G401 (cell line): ENCODE results near the gene ERI3. TPM values are rescaled to one million over a fixed set of nuclear protein-coding genes. Genes with fewer than 3 reads are reported as not detected.

Experiments
- DNase-seq: peaks from one replicate; pipeline ENCODE4 v3.0.0-alpha.2; 2015; ENCODE audit warnings: low spot score
- in situ Hi-C: cut with HindIII; loops from 2 replicates; pipeline ENCODE4 v1.10.0; 2016; ENCODE audit warnings: low sequenced_read_pairs, mixed read lengths
- total RNA-seq: library from RNA; depleted of rRNA; stranded (reverse); fragments of >200 nt; shearing (Covaris generic); gene quantifications from 2 replicates; pipeline ENCODE4 v1.2.3, GENCODE V29; 2014

ERI3 gene
- total RNA-seq, 1 experiment from 2014 or later: 135 TPM

DNA sequence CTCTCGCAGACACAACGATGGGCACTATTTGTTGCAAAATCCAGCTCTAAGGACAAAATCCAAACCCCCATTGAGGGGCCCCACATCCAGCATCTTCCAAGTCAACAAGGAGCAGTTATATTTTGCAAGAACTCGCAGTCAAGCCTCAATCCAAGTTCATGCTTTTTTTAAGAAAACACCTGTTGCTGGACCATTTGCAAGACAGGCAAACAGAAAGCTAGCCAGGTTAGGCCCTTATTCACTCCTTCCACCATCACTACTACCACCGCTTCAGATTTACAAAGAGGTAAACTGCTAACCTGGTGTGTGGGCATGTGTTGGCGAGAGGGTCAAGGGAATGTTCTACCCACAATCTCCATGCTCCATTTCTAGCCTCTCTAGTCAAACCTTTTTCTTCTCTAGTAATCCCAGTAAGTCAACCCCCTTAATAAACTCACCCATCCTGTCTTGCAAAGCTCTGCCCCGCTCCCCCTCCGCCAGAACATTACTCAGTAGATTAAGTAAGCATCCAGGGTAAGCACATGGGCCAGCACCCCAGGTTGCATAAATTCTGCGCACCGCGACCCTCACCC is 703 bp downstream of the ERI3 start:
- DNase-seq: no peak
- in situ Hi-C loops: no loop called here

GRCh38 chr1:44353604-44354003 is 1.5 kb downstream of the ERI3 start:
- DNase-seq: no peak
- in situ Hi-C loops: no loop called here

- in situ Hi-C loops: no loop called here
- DNase-seq: no peak
Observed at GRCh38 chr1:44351289-44351688, 3.8 kb downstream of the ERI3 start.

- in situ Hi-C loops: no loop called here
Observed at GRCh38 chr1:44348061-44348485, 7.0 kb downstream of the ERI3 start.

GRCh38 chr1:44347280-44347679 is 7.8 kb downstream of the ERI3 start:
- DNase-seq: no peak
- in situ Hi-C loops: no loop called here

More at GRCh38 chr1:44348061-44348485, 7.0 kb downstream of the ERI3 start:
- no peak for DNase-seq

GRCh38 chr1:44346878-44347277 is 8.2 kb downstream of the ERI3 start:
- in situ Hi-C loops: no loop called here
- no peak for DNase-seq

GRCh38 chr1:44346184-44346583 is 8.9 kb downstream of the ERI3 start:
- in situ Hi-C loops: no loop called here
- no peak for DNase-seq

DNA sequence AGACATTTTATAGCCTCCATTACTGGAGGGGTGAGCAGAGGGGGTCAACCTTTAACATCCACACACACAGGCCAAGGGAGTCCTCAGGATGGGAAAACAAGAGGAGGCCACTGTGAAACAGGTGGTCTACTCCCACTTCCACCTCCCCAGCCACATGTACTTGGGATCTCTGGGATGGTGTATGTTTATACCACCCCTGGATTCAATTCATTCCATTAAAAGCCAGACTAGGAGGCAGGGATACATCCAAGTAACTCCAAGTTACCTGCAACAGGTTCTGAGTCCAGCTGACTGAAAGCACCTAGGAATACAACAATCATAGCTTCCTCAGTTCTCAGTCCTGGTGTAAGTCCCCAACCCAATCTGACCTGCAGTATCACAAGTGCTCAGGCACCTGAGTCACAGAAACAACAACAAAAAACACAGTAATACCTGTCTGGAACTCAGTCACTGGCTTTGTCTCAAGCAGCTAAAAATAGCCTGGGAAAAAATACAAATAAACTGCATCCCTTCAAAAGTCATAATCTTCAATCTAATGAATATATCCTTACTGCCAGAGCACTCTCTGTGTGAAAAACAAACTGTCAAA is 9.8 kb downstream of the ERI3 start:
- in situ Hi-C loops: no loop called here
- DNase-seq: no peak

- no peak for DNase-seq
Observed at GRCh38 chr1:44339731-44340130, 15.3 kb downstream of the ERI3 start.

GRCh38 chr1:44338136-44338535 is 16.9 kb downstream of the ERI3 start:
- no peak for DNase-seq
- in situ Hi-C loops: no loop called here

More at GRCh38 chr1:44339731-44340130, 15.3 kb downstream of the ERI3 start:
- in situ Hi-C loops: no loop called here

DNA sequence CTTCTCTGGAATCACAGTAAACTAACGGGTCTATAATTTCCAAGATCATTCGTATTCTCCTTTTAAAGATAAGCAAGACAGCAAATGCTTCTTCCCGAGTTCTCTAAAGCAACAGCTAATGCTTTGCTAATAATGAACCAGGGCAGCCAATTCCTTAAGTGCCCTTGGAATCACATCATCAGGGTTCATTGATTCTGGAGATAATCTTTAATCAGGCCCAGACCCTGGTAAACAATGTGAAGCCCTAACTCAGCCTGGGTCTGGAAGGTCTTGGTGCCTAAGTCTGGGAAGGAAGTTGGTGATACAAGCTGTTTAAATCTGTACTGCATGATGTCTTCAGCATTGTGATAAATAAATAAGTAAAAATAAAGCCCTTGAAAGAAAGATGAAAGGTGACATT is 18.4 kb downstream of the ERI3 start:
- in situ Hi-C loops: no loop called here

GRCh38 chr1:44334968-44335367 is 20.1 kb downstream of the ERI3 start:
- no peak for DNase-seq
- in situ Hi-C loops: no loop called here

More for the DNA sequence above, 18.4 kb downstream of the ERI3 start:
- no peak for DNase-seq

- in situ Hi-C loops: no loop called here
- DNase-seq: no peak
Observed at GRCh38 chr1:44333376-44333775, 21.7 kb downstream of the ERI3 start.

GRCh38 chr1:44332505-44332904 is 22.6 kb downstream of the ERI3 start:
- no peak for DNase-seq
- in situ Hi-C loops: no loop called here

DNA sequence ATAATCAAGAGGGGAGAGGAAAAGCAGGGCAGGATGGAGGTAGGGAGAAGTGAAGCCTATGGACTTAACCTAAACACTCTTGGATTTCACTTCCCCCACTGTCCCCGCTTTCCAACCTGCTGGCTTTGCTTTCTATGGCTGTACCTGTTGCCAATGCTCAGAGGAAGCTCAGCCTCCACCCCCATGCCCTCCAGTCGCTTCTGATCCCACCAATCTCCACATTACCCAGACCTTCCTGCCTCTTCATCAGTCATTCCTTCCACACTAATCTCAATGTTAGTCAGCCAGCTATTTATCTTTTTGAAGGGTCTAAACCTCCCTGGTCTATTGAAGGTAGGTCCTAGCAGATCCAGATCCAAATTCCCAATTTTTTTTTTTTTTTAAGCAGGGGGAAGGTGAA is 24.1 kb downstream of the ERI3 start:
- no peak for DNase-seq
- in situ Hi-C loops: no loop called here

- no peak for DNase-seq
- in situ Hi-C loops: no loop called here
Observed at GRCh38 chr1:44328671-44329416, 26.2 kb downstream of the ERI3 start.

- in situ Hi-C loops: no loop called here
- peak; percentile 22 for DNase-seq
Observed at GRCh38 chr1:44327679-44328491, 27.2 kb downstream of the ERI3 start.

DNA sequence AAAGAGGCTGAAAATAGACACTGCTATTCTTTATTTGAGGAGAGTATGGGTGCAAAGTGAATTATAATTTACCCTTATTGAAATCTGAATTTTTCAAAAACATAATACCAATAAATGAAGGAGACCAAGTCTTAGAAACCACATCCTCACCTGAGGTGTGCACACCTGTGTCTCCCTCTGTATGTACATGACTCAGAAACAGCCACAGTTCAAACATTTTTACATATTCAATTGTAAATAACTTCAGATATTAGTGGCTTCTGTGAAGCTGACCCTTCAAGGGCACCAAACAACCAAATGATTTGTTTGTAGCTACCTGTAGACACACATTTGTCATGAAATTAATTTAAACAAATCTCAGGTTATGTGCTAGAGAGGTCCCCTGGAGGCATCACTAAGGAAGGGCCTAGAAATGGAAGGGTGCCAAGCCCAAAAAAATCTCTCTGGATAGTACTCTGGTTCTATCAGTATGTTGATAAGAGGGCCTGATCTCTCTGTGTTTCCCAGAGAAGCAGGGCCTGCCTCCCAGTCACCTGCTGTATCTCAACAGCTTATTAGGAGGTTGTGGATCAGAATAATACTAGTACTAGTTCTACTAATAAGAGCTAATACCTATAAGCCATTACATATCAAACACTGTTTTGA is 28.1 kb downstream of the ERI3 start:
- in situ Hi-C loops: no loop called here
- DNase-seq: no peak

- in situ Hi-C loops: no loop called here
Observed at GRCh38 chr1:44326024-44326701, 28.9 kb downstream of the ERI3 start.

More at GRCh38 chr1:44326024-44326701, 28.9 kb downstream of the ERI3 start:
- DNase-seq: no peak
